Tibial nerve (tissue), 3 donors: ENCODE results near the gene EVPL.

Experiments used
- POLR2A ChIP-seq, 2 donors: fragments of 450-650 bp; IDR thresholded peaks; one replicate each; pipeline ENCODE4 v1.6.1; 2017; ENCODE audit warnings: antibody characterized with exemption in 2 of 2, mild to moderate bottlenecking in 2 of 2, moderate library complexity in 2 of 2
- TF ChIP-seq, protein P1 (sequence below), 5 experiments: fragments of 200-600 bp in 3 of 5; fragments of 450-650 bp in 2 of 5; sonication (generic) in 3 of 5; IDR thresholded peaks; one replicate each; pipeline ENCODE4 v1.5.1; 2016 to 2019; ENCODE audit warnings: antibody characterized with exemption in 5 of 5, mild to moderate bottlenecking in 3 of 5, moderate library complexity in 2 of 5

GRCh38 chr17:75980188-75981018 lies 46.7 kb downstream of the EVPL start:
- TF ChIP-seq, protein P1, sequence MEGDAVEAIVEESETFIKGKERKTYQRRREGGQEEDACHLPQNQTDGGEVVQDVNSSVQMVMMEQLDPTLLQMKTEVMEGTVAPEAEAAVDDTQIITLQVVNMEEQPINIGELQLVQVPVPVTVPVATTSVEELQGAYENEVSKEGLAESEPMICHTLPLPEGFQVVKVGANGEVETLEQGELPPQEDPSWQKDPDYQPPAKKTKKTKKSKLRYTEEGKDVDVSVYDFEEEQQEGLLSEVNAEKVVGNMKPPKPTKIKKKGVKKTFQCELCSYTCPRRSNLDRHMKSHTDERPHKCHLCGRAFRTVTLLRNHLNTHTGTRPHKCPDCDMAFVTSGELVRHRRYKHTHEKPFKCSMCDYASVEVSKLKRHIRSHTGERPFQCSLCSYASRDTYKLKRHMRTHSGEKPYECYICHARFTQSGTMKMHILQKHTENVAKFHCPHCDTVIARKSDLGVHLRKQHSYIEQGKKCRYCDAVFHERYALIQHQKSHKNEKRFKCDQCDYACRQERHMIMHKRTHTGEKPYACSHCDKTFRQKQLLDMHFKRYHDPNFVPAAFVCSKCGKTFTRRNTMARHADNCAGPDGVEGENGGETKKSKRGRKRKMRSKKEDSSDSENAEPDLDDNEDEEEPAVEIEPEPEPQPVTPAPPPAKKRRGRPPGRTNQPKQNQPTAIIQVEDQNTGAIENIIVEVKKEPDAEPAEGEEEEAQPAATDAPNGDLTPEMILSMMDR (IDR thresholded peaks at IDR 0.05), result no peak
- TF ChIP-seq POLR2A (IDR thresholded peaks at IDR 0.05), result no peak
